ENCODE results near the gene COG5. TPM values are rescaled to one million over a fixed set of nuclear protein-coding genes. Genes with fewer than 3 reads are reported as not detected.

The COG5 gene
- total and polyA plus RNA-seq, 2 of the 8 experiments (the other 6 are each of a cell fraction or from before 2014, with no cell fraction given), result 10.5 to 28.1 TPM

DNA sequence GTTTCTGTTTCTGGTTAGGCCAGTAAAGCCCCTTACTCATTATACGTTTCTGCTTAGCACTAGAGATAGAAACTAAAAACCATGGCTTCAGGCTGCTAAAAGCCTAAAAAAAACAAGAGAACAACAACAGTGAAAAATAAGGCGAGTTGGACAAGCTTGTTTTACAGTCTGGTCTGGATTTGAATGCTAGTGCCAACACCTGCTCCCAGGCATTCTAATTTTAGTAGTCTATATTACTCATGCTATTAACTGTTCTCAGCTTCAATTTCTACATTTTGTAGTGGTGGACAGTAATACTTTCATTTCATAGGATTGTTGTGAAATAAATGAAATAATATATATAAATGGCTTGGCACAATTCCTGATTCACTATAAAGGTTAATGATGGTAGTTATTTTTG lies 286.4 kb downstream of the COG5 start (continued):
- TF ChIP-seq, protein P1, sequence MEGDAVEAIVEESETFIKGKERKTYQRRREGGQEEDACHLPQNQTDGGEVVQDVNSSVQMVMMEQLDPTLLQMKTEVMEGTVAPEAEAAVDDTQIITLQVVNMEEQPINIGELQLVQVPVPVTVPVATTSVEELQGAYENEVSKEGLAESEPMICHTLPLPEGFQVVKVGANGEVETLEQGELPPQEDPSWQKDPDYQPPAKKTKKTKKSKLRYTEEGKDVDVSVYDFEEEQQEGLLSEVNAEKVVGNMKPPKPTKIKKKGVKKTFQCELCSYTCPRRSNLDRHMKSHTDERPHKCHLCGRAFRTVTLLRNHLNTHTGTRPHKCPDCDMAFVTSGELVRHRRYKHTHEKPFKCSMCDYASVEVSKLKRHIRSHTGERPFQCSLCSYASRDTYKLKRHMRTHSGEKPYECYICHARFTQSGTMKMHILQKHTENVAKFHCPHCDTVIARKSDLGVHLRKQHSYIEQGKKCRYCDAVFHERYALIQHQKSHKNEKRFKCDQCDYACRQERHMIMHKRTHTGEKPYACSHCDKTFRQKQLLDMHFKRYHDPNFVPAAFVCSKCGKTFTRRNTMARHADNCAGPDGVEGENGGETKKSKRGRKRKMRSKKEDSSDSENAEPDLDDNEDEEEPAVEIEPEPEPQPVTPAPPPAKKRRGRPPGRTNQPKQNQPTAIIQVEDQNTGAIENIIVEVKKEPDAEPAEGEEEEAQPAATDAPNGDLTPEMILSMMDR (IDR thresholded peaks at IDR 0.05; ENCODE audit: control extremely low read depth in 1 of 3, insufficient read depth in 1 of 3, low read depth in 1 of 3, low read length in 3 of 3), result no peak
